SIG-M5 (cell line): ENCODE results near the gene CACNA1S.

ENCODE experiments used
- DNase-seq: peaks from one replicate; lab custom pipeline; 2025; lab: John Stamatoyannopoulos, UW

The CACNA1S gene

GRCh38 chr1:201013991-201014815 lies 98.0 kb downstream of the CACNA1S start:
- no peak for DNase-seq

- DNase-seq, result no peak
Measured at GRCh38 chr1:201013031-201013485, 99.2 kb downstream of the CACNA1S start.

- no peak for DNase-seq
Measured at GRCh38 chr1:201011616-201012015, 100.6 kb downstream of the CACNA1S start.

- DNase-seq, result no peak
Measured at GRCh38 chr1:201009962-201010645, 102.1 kb downstream of the CACNA1S start.

- DNase-seq, result no peak
Measured at GRCh38 chr1:201008666-201009360, 103.4 kb downstream of the CACNA1S start.

GRCh38 chr1:201007481-201007880 lies 104.7 kb downstream of the CACNA1S start:
- DNase-seq, result no peak

- no peak for DNase-seq
Measured at GRCh38 chr1:201006450-201006849, 105.8 kb downstream of the CACNA1S start.

GRCh38 chr1:201004732-201005131 lies 107.5 kb downstream of the CACNA1S start:
- DNase-seq, result no peak

- no peak for DNase-seq
Measured at GRCh38 chr1:201004154-201004553, 108.1 kb downstream of the CACNA1S start.

- no peak for DNase-seq
Measured at GRCh38 chr1:201002510-201002909, 109.7 kb downstream of the CACNA1S start.

GRCh38 chr1:201001962-201002361 lies 110.3 kb downstream of the CACNA1S start:
- DNase-seq, result no peak

- no peak for DNase-seq
Measured at GRCh38 chr1:201000391-201000790, 111.8 kb downstream of the CACNA1S start.

- no peak for DNase-seq
Measured at GRCh38 chr1:200999667-201000066, 112.6 kb downstream of the CACNA1S start.

- no peak for DNase-seq
Measured at GRCh38 chr1:200998323-200998722, 113.9 kb downstream of the CACNA1S start.

- no peak for DNase-seq
Measured at GRCh38 chr1:200992382-200993048, 119.7 kb downstream of the CACNA1S start.

GRCh38 chr1:200991097-200991614 lies 121.1 kb downstream of the CACNA1S start:
- no peak for DNase-seq

GRCh38 chr1:200990114-200990513 lies 122.1 kb downstream of the CACNA1S start:
- DNase-seq, result no peak
